ENCODE results near the gene STRADB.
A peak's percentile ranks its signal among the peaks of the same experiment; 100 is the strongest.
"Not testable (repeated sequence)": the region's sequence is repeated elsewhere in the genome, so short reads cannot be mapped to it uniquely, and the experiment has no call there.

Gene STRADB

GRCh38 chr2:201430839-201431238 lies 20.7 kb upstream of the STRADB start:
- no peak for DNase-seq

- peak; percentile 22 for DNase-seq
Measured at GRCh38 chr2:201432038-201432620, 19.4 kb upstream of the STRADB start.

GRCh38 chr2:201432621-201433393 lies 18.7 kb upstream of the STRADB start:
- DNase-seq, result no peak

GRCh38 chr2:201433394-201433995 lies 18.0 kb upstream of the STRADB start:
- no peak for DNase-seq

GRCh38 chr2:201436141-201436540 lies 15.4 kb upstream of the STRADB start:
- DNase-seq, result no peak

GRCh38 chr2:201439336-201439922 lies 12.1 kb upstream of the STRADB start:
- DNase-seq, result not testable (repeated sequence)

GRCh38 chr2:201440182-201440581 lies 11.4 kb upstream of the STRADB start:
- DNase-seq, result no peak

- no peak for DNase-seq
Measured at GRCh38 chr2:201441409-201441808, 10.1 kb upstream of the STRADB start.

- DNase-seq, result no peak
Measured at GRCh38 chr2:201444746-201445465, 6.6 kb upstream of the STRADB start.

- no peak for DNase-seq
Measured at GRCh38 chr2:201447086-201447485, 4.5 kb upstream of the STRADB start.

GRCh38 chr2:201448061-201448460 lies 3.5 kb upstream of the STRADB start:
- no peak for DNase-seq

- no peak for DNase-seq
Measured at GRCh38 chr2:201448701-201449100, 2.8 kb upstream of the STRADB start.

- DNase-seq, result peak; percentile 12
Measured at GRCh38 chr2:201450954-201451291, 617 bp upstream of the STRADB start.

- DNase-seq, result peak; percentile 27
Measured at GRCh38 chr2:201452058-201452921, 750 bp downstream of the STRADB start.

GRCh38 chr2:201452922-201453643 lies 1.5 kb downstream of the STRADB start:
- DNase-seq, result no peak

- no peak for DNase-seq
Measured at GRCh38 chr2:201458381-201458780, 6.8 kb downstream of the STRADB start.

GRCh38 chr2:201460532-201460931 lies 9.0 kb downstream of the STRADB start:
- no peak for DNase-seq

GRCh38 chr2:201464547-201464946 lies 13.0 kb downstream of the STRADB start:
- DNase-seq, result no peak

- no peak for DNase-seq
Measured at GRCh38 chr2:201465524-201465971, 14.0 kb downstream of the STRADB start.

GRCh38 chr2:201466050-201466675 lies 14.6 kb downstream of the STRADB start:
- no peak for DNase-seq

- no peak for DNase-seq
Measured at GRCh38 chr2:201467666-201468065, 16.1 kb downstream of the STRADB start.

Measured in 8988T (cell line).